ENCODE results near the gene PHF19.

The PHF19 gene

GRCh38 chr9:120876842-120877240 is at the start of gene PHF19:
Gene PHF19, minus strand, starts transcription at chr9:120877188. Its CDS starts 2,447 bp downstream, at chr9:120874741.
- H3K27ac ChIP-seq (ENCODE audit: low read depth, low read length): peak within 1 kb of the TSS; percentile 95
- H3K36me3 ChIP-seq (ENCODE audit: insufficient read depth, low read length): peaks cover 15% of the 10 kb centered on the region; the same call in 1 of the 2 replicates
- H2AFZ ChIP-seq (ENCODE audit: low read length, unreplicated experiment): peak within 1 kb of the TSS; percentile 39
- H3K4me1 ChIP-seq (ENCODE audit: control insufficient read depth, insufficient read depth, low read length, unreplicated experiment): peaks cover 39% of the 10 kb centered on the region
- peaks cover 21% of the 10 kb centered on the region for H3K79me2 ChIP-seq (ENCODE audit: control insufficient read depth, insufficient read depth, low read length, unreplicated experiment)
- no peaks in the 10 kb centered on the region for H3K27me3 ChIP-seq (ENCODE audit: insufficient read depth, low read length)
- peak within 1 kb of the TSS; percentile 93 for H3K4me3 ChIP-seq (ENCODE audit: low read depth, low read length)

- Histone ChIP-seq H3K27ac (ENCODE audit: low read depth, low read length) (peak within 1 kb of the TSS; percentile 77), H3K79me2 (ENCODE audit: control insufficient read depth, insufficient read depth, low read length, unreplicated experiment) (peaks cover 2% of the 10 kb centered on the region), H3K4me1 (ENCODE audit: control insufficient read depth, insufficient read depth, low read length, unreplicated experiment) (peaks cover 37% of the 10 kb centered on the region), H3K4me3 (ENCODE audit: low read depth, low read length) (peak within 1 kb of the TSS; percentile 67), H2AFZ (ENCODE audit: low read length, unreplicated experiment) (peak within 1 kb of the TSS; percentile 67), H3K27me3 (ENCODE audit: insufficient read depth, low read length) (no peaks in the 10 kb centered on the region), H3K36me3 (ENCODE audit: insufficient read depth, low read length) (no peaks in the 10 kb centered on the region)
Measured at GRCh38 chr9:120926397-120926928, 49.5 kb upstream of the PHF19 start, which contains the start of gene TRAF1. Gene TRAF1, minus strand, starts transcription at chr9:120926796. Its CDS starts 721 bp downstream, at chr9:120926075.

- H3K36me3 ChIP-seq (ENCODE audit: insufficient read depth, low read length): no peaks in the 10 kb centered on the region
- no peaks in the 10 kb centered on the region for H3K27me3 ChIP-seq (ENCODE audit: insufficient read depth, low read length)
- peaks cover 2% of the 10 kb centered on the region for H3K79me2 ChIP-seq (ENCODE audit: control insufficient read depth, insufficient read depth, low read length, unreplicated experiment)
- peak overlapping the region; percentile 67 for H2AFZ ChIP-seq (ENCODE audit: low read length, unreplicated experiment)
- peaks cover 34% of the 10 kb centered on the region for H3K4me1 ChIP-seq (ENCODE audit: control insufficient read depth, insufficient read depth, low read length, unreplicated experiment)
- peak overlapping the region; percentile 77 for H3K27ac ChIP-seq (ENCODE audit: low read depth, low read length)
- peak overlapping the region; percentile 67 for H3K4me3 ChIP-seq (ENCODE audit: low read depth, low read length)
Measured at GRCh38 chr9:120925535-120926396, 48.8 kb upstream of the PHF19 start.

GRCh38 chr9:120924698-120925534 is 47.9 kb upstream of the PHF19 start:
- peak overlapping the region; percentile 77 for H3K27ac ChIP-seq (ENCODE audit: low read depth, low read length)
- H3K4me3 ChIP-seq (ENCODE audit: low read depth, low read length): peak overlapping the region; percentile 67
- peaks cover 42% of the 10 kb centered on the region for H3K4me1 ChIP-seq (ENCODE audit: control insufficient read depth, insufficient read depth, low read length, unreplicated experiment)
- peaks cover 2% of the 10 kb centered on the region for H3K79me2 ChIP-seq (ENCODE audit: control insufficient read depth, insufficient read depth, low read length, unreplicated experiment)
- H3K27me3 ChIP-seq (ENCODE audit: insufficient read depth, low read length): no peaks in the 10 kb centered on the region
- no peak overlapping the region for H2AFZ ChIP-seq (ENCODE audit: low read length, unreplicated experiment)
- H3K36me3 ChIP-seq (ENCODE audit: insufficient read depth, low read length): no peaks in the 10 kb centered on the region

- Histone ChIP-seq H3K4me3 (ENCODE audit: low read depth, low read length) (no peak overlapping the region), H2AFZ (ENCODE audit: low read length, unreplicated experiment) (no peak overlapping the region), H3K4me1 (ENCODE audit: control insufficient read depth, insufficient read depth, low read length, unreplicated experiment) (peaks cover 46% of the 10 kb centered on the region), H3K36me3 (ENCODE audit: insufficient read depth, low read length) (no peaks in the 10 kb centered on the region), H3K27ac (ENCODE audit: low read depth, low read length) (no peak overlapping the region), H3K79me2 (ENCODE audit: control insufficient read depth, insufficient read depth, low read length, unreplicated experiment) (peaks cover 2% of the 10 kb centered on the region), H3K27me3 (ENCODE audit: insufficient read depth, low read length) (no peaks in the 10 kb centered on the region)
Measured at GRCh38 chr9:120923620-120924328, 46.8 kb upstream of the PHF19 start.

DNA sequence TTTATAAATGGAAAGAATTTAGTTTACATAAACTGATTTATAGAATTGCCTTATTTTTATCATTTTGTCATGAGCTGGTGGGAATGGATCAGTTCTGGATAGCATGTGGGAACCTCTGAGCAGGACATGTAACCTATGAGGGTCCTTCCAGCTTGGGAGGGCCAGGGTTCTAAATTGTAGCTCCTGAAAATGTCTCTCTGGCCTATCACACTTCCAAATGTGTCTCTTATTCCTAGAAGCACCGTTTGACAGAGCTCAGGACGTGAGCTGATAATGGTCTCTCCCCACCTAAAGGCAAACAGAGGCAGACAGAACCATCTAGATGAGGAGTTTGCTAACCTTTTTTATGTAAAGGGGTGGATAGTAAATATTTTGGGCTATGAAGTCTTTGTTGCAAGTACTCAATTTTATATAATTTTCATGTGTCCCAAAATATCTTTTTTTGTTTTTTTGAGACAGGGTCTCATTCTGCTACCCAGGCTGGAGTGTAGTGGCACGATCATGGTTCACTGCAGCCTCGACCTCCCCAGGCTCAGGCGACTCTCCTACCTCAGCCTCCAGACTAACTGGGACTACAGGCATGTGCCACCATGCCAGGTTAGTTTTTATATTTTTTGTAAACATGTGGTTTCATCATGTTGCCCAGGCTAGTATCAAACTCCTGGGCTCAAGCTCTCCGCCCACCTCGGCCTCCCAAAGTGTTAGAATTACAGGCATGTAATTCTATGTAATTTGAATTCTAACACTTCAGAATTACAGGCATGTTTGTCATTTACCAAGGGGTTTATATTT is 45.6 kb upstream of the PHF19 start:
- Histone ChIP-seq H2AFZ (ENCODE audit: low read length, unreplicated experiment) (no peak overlapping the region), H3K27ac (ENCODE audit: low read depth, low read length) (no peak overlapping the region), H3K27me3 (ENCODE audit: insufficient read depth, low read length) (no peaks in the 10 kb centered on the region), H3K36me3 (ENCODE audit: insufficient read depth, low read length) (peaks cover 4% of the 10 kb centered on the region; the same call in 1 of the 2 replicates), H3K4me3 (ENCODE audit: low read depth, low read length) (no peak overlapping the region), H3K79me2 (ENCODE audit: control insufficient read depth, insufficient read depth, low read length, unreplicated experiment) (peaks cover 2% of the 10 kb centered on the region), H3K4me1 (ENCODE audit: control insufficient read depth, insufficient read depth, low read length, unreplicated experiment) (peaks cover 40% of the 10 kb centered on the region)

DNA sequence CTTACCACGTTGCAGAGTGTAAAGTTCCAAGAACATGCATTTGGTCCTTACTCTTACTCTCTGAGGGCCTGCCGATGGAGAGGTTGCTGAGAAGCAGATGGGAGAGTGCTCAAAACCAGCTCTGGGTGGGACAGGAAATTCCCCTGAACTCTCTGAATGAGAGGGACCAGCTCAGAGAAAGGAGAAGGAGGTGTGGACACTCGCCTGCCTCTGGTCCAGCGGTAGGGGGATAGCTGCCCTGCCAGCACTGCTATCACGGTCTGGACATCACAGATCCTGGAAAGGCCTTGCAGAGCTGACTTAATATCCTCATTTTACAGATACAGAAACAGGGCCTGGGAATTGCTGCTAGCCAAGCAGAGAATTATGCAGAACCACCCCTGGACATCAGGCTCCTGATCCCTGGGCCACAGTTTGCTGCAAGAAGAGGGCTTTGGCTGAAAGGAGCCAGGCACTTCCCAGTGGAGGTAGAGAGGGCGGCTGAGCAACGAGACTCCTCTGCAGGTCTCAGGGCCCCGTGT is 44.7 kb upstream of the PHF19 start:
- peaks cover 2% of the 10 kb centered on the region for H3K79me2 ChIP-seq (ENCODE audit: control insufficient read depth, insufficient read depth, low read length, unreplicated experiment)
- no peaks in the 10 kb centered on the region for H3K27me3 ChIP-seq (ENCODE audit: insufficient read depth, low read length)
- no peak overlapping the region for H3K4me3 ChIP-seq (ENCODE audit: low read depth, low read length)
- H3K27ac ChIP-seq (ENCODE audit: low read depth, low read length): no peak overlapping the region
- H3K4me1 ChIP-seq (ENCODE audit: control insufficient read depth, insufficient read depth, low read length, unreplicated experiment): peaks cover 43% of the 10 kb centered on the region
- no peak overlapping the region for H2AFZ ChIP-seq (ENCODE audit: low read length, unreplicated experiment)
- peaks cover 8% of the 10 kb centered on the region; the same call in 1 of the 2 replicates for H3K36me3 ChIP-seq (ENCODE audit: insufficient read depth, low read length)

GRCh38 chr9:120920806-120921178 is 43.8 kb upstream of the PHF19 start:
- Histone ChIP-seq H3K27ac (ENCODE audit: low read depth, low read length) (no peak overlapping the region), H3K4me3 (ENCODE audit: low read depth, low read length) (no peak overlapping the region), H3K27me3 (ENCODE audit: insufficient read depth, low read length) (no peaks in the 10 kb centered on the region), H2AFZ (ENCODE audit: low read length, unreplicated experiment) (no peak overlapping the region), H3K36me3 (ENCODE audit: insufficient read depth, low read length) (peaks cover 8% of the 10 kb centered on the region; the same call in 1 of the 2 replicates), H3K79me2 (ENCODE audit: control insufficient read depth, insufficient read depth, low read length, unreplicated experiment) (peaks cover 2% of the 10 kb centered on the region), H3K4me1 (ENCODE audit: control insufficient read depth, insufficient read depth, low read length, unreplicated experiment) (peaks cover 43% of the 10 kb centered on the region)
